ENCODE measurements around the gene MEGF10. TPM values are rescaled to one million over a fixed set of nuclear protein-coding genes. Genes with fewer than 3 reads are reported as not detected.

MEGF10 gene
- total RNA-seq, 1 experiment from 2014 or later, result not detected

DNA sequence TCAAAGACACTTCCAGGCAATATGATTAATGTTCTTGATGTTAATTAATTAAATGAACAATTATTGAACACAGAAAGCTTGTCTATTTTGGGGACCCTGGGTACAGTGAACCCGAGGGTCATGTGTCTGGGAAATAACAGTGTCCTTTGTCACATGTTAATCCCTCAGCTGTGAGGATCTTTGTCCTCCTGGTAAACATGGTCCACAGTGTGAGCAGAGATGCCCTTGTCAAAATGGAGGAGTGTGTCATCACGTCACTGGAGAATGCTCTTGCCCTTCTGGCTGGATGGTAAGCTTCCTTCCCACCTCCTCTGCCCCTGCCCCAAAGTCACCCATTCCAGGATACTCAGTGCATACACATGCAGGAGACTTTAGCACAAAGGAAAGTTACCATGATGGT lies 107.9 kb downstream of the MEGF10 start:
- Histone ChIP-seq H3K36me3 (ENCODE audit: control insufficient read depth, insufficient read depth, low read length) (no peaks in the 10 kb centered on the region), H3K9me3 (no peaks in the 10 kb centered on the region), H3K4me3 (ENCODE audit: low read depth, low read length) (no peak overlapping the region), H3K4me1 (no peaks in the 10 kb centered on the region), H3K27me3 (replicated peaks; ENCODE audit: control insufficient read depth, insufficient read depth, low read length) (no peaks in the 10 kb centered on the region)
- H3K27me3 Mint-ChIP-seq (ENCODE audit: insufficient read depth, unreplicated experiment), result peaks cover 27% of the 10 kb centered on the region
- H3K27ac Mint-ChIP-seq (ENCODE audit: unreplicated experiment), result no peak overlapping the region
- no TSS peak for BruUV-seq (replicated peaks)
- POLR2A ChIA-PET, result no interaction called here
- CTCF ChIA-PET, result no interaction called here
- intact Hi-C loops (cut with micrococcal nuclease; ENCODE audit: unreplicated experiment), result no loop called here
- no peak for DNase-seq
- no peaks in the 10 kb centered on the region for H3K4me1 Mint-ChIP-seq (ENCODE audit: low read depth, unreplicated experiment)
- H3K36me3 Mint-ChIP-seq (ENCODE audit: insufficient read depth, unreplicated experiment), result no peaks in the 10 kb centered on the region
- H3K9me3 Mint-ChIP-seq (ENCODE audit: unreplicated experiment), result no peaks in the 10 kb centered on the region
- no peak overlapping the region for H3K4me3 Mint-ChIP-seq (ENCODE audit: unreplicated experiment)
- TF ChIP-seq, protein P1, sequence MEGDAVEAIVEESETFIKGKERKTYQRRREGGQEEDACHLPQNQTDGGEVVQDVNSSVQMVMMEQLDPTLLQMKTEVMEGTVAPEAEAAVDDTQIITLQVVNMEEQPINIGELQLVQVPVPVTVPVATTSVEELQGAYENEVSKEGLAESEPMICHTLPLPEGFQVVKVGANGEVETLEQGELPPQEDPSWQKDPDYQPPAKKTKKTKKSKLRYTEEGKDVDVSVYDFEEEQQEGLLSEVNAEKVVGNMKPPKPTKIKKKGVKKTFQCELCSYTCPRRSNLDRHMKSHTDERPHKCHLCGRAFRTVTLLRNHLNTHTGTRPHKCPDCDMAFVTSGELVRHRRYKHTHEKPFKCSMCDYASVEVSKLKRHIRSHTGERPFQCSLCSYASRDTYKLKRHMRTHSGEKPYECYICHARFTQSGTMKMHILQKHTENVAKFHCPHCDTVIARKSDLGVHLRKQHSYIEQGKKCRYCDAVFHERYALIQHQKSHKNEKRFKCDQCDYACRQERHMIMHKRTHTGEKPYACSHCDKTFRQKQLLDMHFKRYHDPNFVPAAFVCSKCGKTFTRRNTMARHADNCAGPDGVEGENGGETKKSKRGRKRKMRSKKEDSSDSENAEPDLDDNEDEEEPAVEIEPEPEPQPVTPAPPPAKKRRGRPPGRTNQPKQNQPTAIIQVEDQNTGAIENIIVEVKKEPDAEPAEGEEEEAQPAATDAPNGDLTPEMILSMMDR (IDR thresholded peaks at IDR 0.05; ENCODE audit: insufficient read depth in 1 of 2, low read depth in 1 of 2, low read length in 1 of 2, severe bottlenecking in 1 of 2, unreplicated experiment in 1 of 2), result no peak

DNA sequence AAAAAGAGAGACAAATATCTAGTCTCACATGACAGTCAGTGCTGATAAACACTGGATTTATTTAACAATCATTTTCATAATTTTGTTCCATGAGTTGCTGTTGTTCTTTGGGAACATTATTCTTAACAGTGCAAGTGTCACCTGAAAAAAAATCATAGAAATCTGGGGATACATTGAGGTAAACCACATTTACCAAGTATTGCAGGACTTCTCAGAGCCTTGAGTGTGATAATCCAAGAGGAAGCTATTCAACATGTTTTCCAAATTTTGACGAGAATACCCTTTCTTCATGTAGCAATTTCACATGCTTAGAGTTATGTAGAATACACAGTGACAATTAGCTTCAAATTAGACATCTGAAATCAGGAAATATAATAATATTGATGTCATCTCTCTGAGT lies 108.5 kb downstream of the MEGF10 start:
- Mint-ChIP-seq H3K27me3 (ENCODE audit: insufficient read depth, unreplicated experiment) (peaks cover 28% of the 10 kb centered on the region), H3K36me3 (ENCODE audit: insufficient read depth, unreplicated experiment) (no peaks in the 10 kb centered on the region), H3K9me3 (ENCODE audit: unreplicated experiment) (no peaks in the 10 kb centered on the region), H3K4me3 (ENCODE audit: unreplicated experiment) (no peak overlapping the region), H3K27ac (ENCODE audit: unreplicated experiment) (no peak overlapping the region), H3K4me1 (ENCODE audit: low read depth, unreplicated experiment) (no peaks in the 10 kb centered on the region)
- TF ChIP-seq, protein P1 (IDR thresholded peaks at IDR 0.05; ENCODE audit: insufficient read depth in 1 of 2, low read depth in 1 of 2, low read length in 1 of 2, severe bottlenecking in 1 of 2, unreplicated experiment in 1 of 2), result no peak
- ChIA-PET POLR2A (no interaction called here), CTCF (no interaction called here)
- Histone ChIP-seq H3K4me3 (ENCODE audit: low read depth, low read length) (no peak overlapping the region), H3K9me3 (no peaks in the 10 kb centered on the region), H3K4me1 (no peaks in the 10 kb centered on the region), H3K27me3 (replicated peaks; ENCODE audit: control insufficient read depth, insufficient read depth, low read length) (no peaks in the 10 kb centered on the region), H3K36me3 (ENCODE audit: control insufficient read depth, insufficient read depth, low read length) (no peaks in the 10 kb centered on the region)
- no TSS peak for BruUV-seq (replicated peaks)
- no peak for DNase-seq
- intact Hi-C loops (cut with micrococcal nuclease; ENCODE audit: unreplicated experiment), result no loop called here

DNA sequence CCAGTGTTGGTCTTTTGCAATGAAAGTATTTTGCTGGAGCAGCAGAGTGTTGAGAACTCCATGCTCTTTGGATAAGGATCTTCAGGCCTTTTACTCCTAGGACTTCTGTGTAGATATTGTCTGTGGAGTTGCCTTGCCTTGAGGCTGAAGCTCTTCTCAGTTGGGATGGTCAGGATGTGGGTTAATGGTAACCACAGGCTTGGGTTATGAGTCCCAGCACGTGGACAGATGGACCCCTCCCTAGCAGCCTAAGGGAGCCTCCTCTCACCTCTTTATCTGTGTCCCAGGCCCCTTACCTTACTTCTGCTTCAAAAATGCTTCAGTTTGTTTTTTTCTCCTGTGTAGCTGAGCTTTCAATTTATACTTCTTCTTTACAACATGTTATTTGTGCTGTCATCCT lies 109.9 kb downstream of the MEGF10 start:
- BruUV-seq (replicated peaks), result no TSS peak

More for the DNA sequence above, 109.9 kb downstream of the MEGF10 start:
- Mint-ChIP-seq H3K27ac (ENCODE audit: unreplicated experiment) (no peak overlapping the region), H3K9me3 (ENCODE audit: unreplicated experiment) (no peaks in the 10 kb centered on the region), H3K4me3 (ENCODE audit: unreplicated experiment) (no peak overlapping the region), H3K36me3 (ENCODE audit: insufficient read depth, unreplicated experiment) (no peaks in the 10 kb centered on the region), H3K27me3 (ENCODE audit: insufficient read depth, unreplicated experiment) (peaks cover 25% of the 10 kb centered on the region), H3K4me1 (ENCODE audit: low read depth, unreplicated experiment) (no peaks in the 10 kb centered on the region)
- Histone ChIP-seq H3K9me3 (no peaks in the 10 kb centered on the region), H3K4me3 (ENCODE audit: low read depth, low read length) (no peak overlapping the region), H3K4me1 (no peaks in the 10 kb centered on the region), H3K36me3 (ENCODE audit: control insufficient read depth, insufficient read depth, low read length) (no peaks in the 10 kb centered on the region), H3K27me3 (replicated peaks; ENCODE audit: control insufficient read depth, insufficient read depth, low read length) (no peaks in the 10 kb centered on the region)
- no peak for DNase-seq
- TF ChIP-seq, protein P1 (IDR thresholded peaks at IDR 0.05; ENCODE audit: insufficient read depth in 1 of 2, low read depth in 1 of 2, low read length in 1 of 2, severe bottlenecking in 1 of 2, unreplicated experiment in 1 of 2), result no peak
- intact Hi-C loops (cut with micrococcal nuclease; ENCODE audit: unreplicated experiment), result no loop called here
- POLR2A ChIA-PET, result no interaction called here
- CTCF ChIA-PET, result no interaction called here

Measured in Caco-2 (cell line).